Karpas-422 (cell line): ENCODE results near the gene BHMT. TPM values are rescaled to one million over a fixed set of nuclear protein-coding genes. Genes with fewer than 3 reads are reported as not detected.

Experiments
- DNase-seq: peaks from one replicate; pipeline ENCODE4 v3.0.0-alpha.2; 2015
- H2AFZ ChIP-seq: fragments of 200-600 bp; sonication (generic); 2 replicates; pipeline ENCODE4 v1.6.1; 2014; ENCODE audit warnings: antibody characterized with exemption, low read length, mixed read lengths
- H3K27ac ChIP-seq: fragments of 200-600 bp; sonication (generic); 2 replicates; pipeline ENCODE4 v1.5.1; 2014; ENCODE audit warnings: mild to moderate bottlenecking, low read length, moderate library complexity
- H3K27me3 ChIP-seq: fragments of 200-600 bp; sonication (generic); 2 replicates; pipeline ENCODE4 v1.6.1; 2014; ENCODE audit warnings: low read length, mixed read lengths
- H3K36me3 ChIP-seq: fragments of 200-600 bp; sonication (generic); 2 replicates; pipeline ENCODE4 v1.6.1; 2014; ENCODE audit warnings: low read length, mixed read lengths; ENCODE audit not compliant: insufficient read depth
- H3K4me1 ChIP-seq: fragments of 200-600 bp; sonication (generic); 2 replicates; pipeline ENCODE4 v1.6.1; 2014; ENCODE audit warnings: mild to moderate bottlenecking, low read length, mixed read lengths
- H3K4me2 ChIP-seq: fragments of 200-600 bp; sonication (generic); 2 replicates; pipeline ENCODE4 v1.6.1; 2014; ENCODE audit warnings: low read length, low read depth, mild to moderate bottlenecking; ENCODE audit not compliant: poor library complexity, severe bottlenecking
- H3K4me3 ChIP-seq: fragments of 200-600 bp; sonication (generic); 2 replicates; pipeline ENCODE4 v1.5.1; 2014; ENCODE audit warnings: mild to moderate bottlenecking, antibody characterized with exemption, low read length, mixed read lengths
- H3K79me2 ChIP-seq: fragments of 200-600 bp; sonication (generic); 2 replicates; pipeline ENCODE4 v1.6.1; 2014; ENCODE audit warnings: mild to moderate bottlenecking, low read length, mixed read lengths
- H3K9ac ChIP-seq: fragments of 200-600 bp; sonication (generic); 2 replicates; pipeline ENCODE4 v1.6.0; 2014; ENCODE audit warnings: low read length
- H3K9me2 ChIP-seq: fragments of 200-600 bp; sonication (generic), shearing (Covaris generic); replicated peaks from 2 replicates; pipeline ENCODE4 v1.6.0; 2014; ENCODE audit warnings: mild to moderate bottlenecking, low read length, moderate library complexity; ENCODE audit not compliant: insufficient read depth
- H3K9me3 ChIP-seq: fragments of 300-700, 200-600 bp; sonication (generic); 2 replicates; pipeline ENCODE4 v1.6.1; 2014; ENCODE audit warnings: low read length, mixed read lengths
- H4K20me1 ChIP-seq: fragments of 200-600 bp; sonication (generic); 2 replicates; pipeline ENCODE4 v1.6.1; 2014; ENCODE audit warnings: mild to moderate bottlenecking, antibody characterized with exemption, low read length, low read depth; ENCODE audit not compliant: insufficient read depth
- total RNA-seq: library from RNA; depleted of rRNA; stranded (reverse); fragments of >200 nt; shearing (Covaris generic); gene quantifications from 2 replicates; pipeline ENCODE4 v1.2.3, GENCODE V29; 2014; ENCODE audit warnings: low replicate concordance; rRNA removed

The BHMT gene
- total RNA-seq = not detected in 2 replicates

DNA sequence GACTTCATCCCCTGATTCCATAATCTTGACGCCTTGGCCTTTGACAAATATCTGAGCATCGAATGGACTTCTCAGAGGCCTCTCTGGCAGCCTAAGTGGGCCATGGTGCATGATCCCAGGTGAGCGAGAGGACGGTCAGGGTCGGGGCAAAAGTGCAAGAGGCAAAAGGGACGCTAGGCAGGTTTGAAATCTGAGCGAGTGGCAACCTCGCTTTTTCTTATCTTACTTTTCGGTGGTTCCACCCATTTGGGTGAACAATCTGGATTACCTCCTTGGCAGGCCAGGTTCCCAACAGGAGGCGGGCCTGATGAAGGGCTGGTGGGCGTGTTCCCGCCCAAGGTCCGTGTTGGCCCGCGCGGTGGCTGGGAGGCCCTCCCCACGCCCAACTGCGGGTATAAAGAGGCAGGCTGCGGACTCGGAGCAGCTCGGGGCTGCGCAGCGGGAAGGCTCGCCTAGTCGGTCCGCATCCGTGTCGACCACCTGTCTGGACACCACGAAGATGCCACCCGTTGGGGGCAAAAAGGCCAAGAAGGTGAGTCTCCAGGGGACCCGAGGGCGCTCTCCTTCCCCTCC, at the start of gene BHMT:
BHMT (plus strand) TSS at position 423 of the 573 bp plus-strand sequence; CDS start at position 500, 77 bp downstream.
- H3K9ac ChIP-seq = no peak within 1 kb of the TSS
- no peak within 1 kb of the TSS for H3K27ac ChIP-seq
- H3K9me3 ChIP-seq = no peaks in the 10 kb centered on the region
- H3K36me3 ChIP-seq = no peaks in the 10 kb centered on the region
- H4K20me1 ChIP-seq = no peaks in the 10 kb centered on the region
- H3K4me3 ChIP-seq = no peak within 1 kb of the TSS
- no peaks in the 10 kb centered on the region for H3K79me2 ChIP-seq
- H3K4me2 ChIP-seq = no peak within 1 kb of the TSS
- no peak for DNase-seq
- no peak within 1 kb of the TSS for H2AFZ ChIP-seq
- no peaks in the 10 kb centered on the region for H3K4me1 ChIP-seq
- H3K27me3 ChIP-seq = no peaks in the 10 kb centered on the region
- no peaks in the 10 kb centered on the region for H3K9me2 ChIP-seq

- no peak overlapping the region for H2AFZ ChIP-seq
- H3K4me2 ChIP-seq = no peak overlapping the region
- no peaks in the 10 kb centered on the region for H4K20me1 ChIP-seq
- H3K4me3 ChIP-seq = no peak overlapping the region
- no peaks in the 10 kb centered on the region for H3K36me3 ChIP-seq
- no peaks in the 10 kb centered on the region for H3K27me3 ChIP-seq
- no peak overlapping the region for H3K27ac ChIP-seq
- no peaks in the 10 kb centered on the region for H3K79me2 ChIP-seq
- H3K9me2 ChIP-seq = no peaks in the 10 kb centered on the region
- no peaks in the 10 kb centered on the region for H3K9me3 ChIP-seq
- no peak overlapping the region for H3K9ac ChIP-seq
- no peaks in the 10 kb centered on the region for H3K4me1 ChIP-seq
- no peak for DNase-seq
These were observed 49.2 kb upstream of the BHMT start for GRCh38 chr5:79062436-79062835.

GRCh38 chr5:79069488-79070349, 41.9 kb upstream of the BHMT start, which contains the start of the genes BHMT2 and DMGDH:
BHMT2 (plus strand) TSS chr5:79069767; CDS start chr5:79069783, 16 bp downstream.
DMGDH (minus strand) TSS chr5:79069674; CDS start chr5:79069620, 54 bp downstream.
- H3K36me3 ChIP-seq = no peaks in the 10 kb centered on the region
- no peak within 1 kb of the TSS for H3K4me2 ChIP-seq

DNA sequence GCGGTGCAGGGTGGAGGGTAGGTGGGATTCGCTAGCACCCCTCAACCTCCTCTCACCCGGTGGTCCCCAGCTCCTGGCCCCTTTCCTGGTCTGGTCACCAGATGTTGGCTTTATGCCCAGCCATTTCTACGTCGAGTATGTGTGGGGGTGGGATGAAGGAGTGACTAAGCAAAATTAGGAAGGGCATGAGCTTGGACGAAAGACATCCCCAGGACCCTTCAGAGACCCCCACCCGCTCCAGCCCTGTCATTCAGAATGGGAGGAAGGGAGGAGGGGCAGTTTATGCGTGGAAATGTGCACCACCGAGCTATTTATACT, 41.3 kb upstream of the BHMT start:
- Histone ChIP-seq H3K36me3 (no peaks in the 10 kb centered on the region), H4K20me1 (no peaks in the 10 kb centered on the region), H3K79me2 (no peaks in the 10 kb centered on the region), H3K9ac (no peak overlapping the region), H3K4me2 (no peak overlapping the region), H2AFZ (no peak overlapping the region), H3K4me3 (no peak overlapping the region), H3K27me3 (no peaks in the 10 kb centered on the region), H3K4me1 (no peaks in the 10 kb centered on the region), H3K9me2 (no peaks in the 10 kb centered on the region), H3K9me3 (no peaks in the 10 kb centered on the region), H3K27ac (no peak overlapping the region)
- no peak for DNase-seq

More at GRCh38 chr5:79069488-79070349, 41.9 kb upstream of the BHMT start, which contains the start of the genes BHMT2 and DMGDH:
- Histone ChIP-seq H3K27me3 (no peaks in the 10 kb centered on the region), H4K20me1 (no peaks in the 10 kb centered on the region), H3K4me3 (no peak within 1 kb of the TSS), H3K9me3 (no peaks in the 10 kb centered on the region), H3K9me2 (no peaks in the 10 kb centered on the region), H3K27ac (no peak within 1 kb of the TSS), H3K79me2 (no peaks in the 10 kb centered on the region), H3K4me1 (no peaks in the 10 kb centered on the region), H3K9ac (no peak within 1 kb of the TSS), H2AFZ (no peak within 1 kb of the TSS)
- no peak for DNase-seq

- no peak overlapping the region for H2AFZ ChIP-seq
- H3K9me3 ChIP-seq = no peaks in the 10 kb centered on the region
- H4K20me1 ChIP-seq = no peaks in the 10 kb centered on the region
- no peak for DNase-seq
- no peaks in the 10 kb centered on the region for H3K27me3 ChIP-seq
- no peaks in the 10 kb centered on the region for H3K36me3 ChIP-seq
- H3K9me2 ChIP-seq = no peaks in the 10 kb centered on the region
- no peak overlapping the region for H3K9ac ChIP-seq
- no peak overlapping the region for H3K27ac ChIP-seq
- no peaks in the 10 kb centered on the region for H3K79me2 ChIP-seq
- H3K4me1 ChIP-seq = no peaks in the 10 kb centered on the region
- no peak overlapping the region for H3K4me3 ChIP-seq
- no peak overlapping the region for H3K4me2 ChIP-seq
These were observed 37.0 kb upstream of the BHMT start for GRCh38 chr5:79074641-79075040.

- Histone ChIP-seq H3K36me3 (no peaks in the 10 kb centered on the region), H3K79me2 (no peaks in the 10 kb centered on the region), H3K9me3 (no peaks in the 10 kb centered on the region), H3K4me2 (no peak overlapping the region), H4K20me1 (no peaks in the 10 kb centered on the region), H3K4me3 (no peak overlapping the region), H3K9me2 (no peaks in the 10 kb centered on the region), H3K9ac (no peak overlapping the region), H3K27ac (no peak overlapping the region), H3K27me3 (no peaks in the 10 kb centered on the region), H3K4me1 (no peaks in the 10 kb centered on the region), H2AFZ (no peak overlapping the region)
- no peak for DNase-seq
These were observed 35.8 kb upstream of the BHMT start for GRCh38 chr5:79075646-79076426.

GRCh38 chr5:79076819-79077218, 34.8 kb upstream of the BHMT start:
- Histone ChIP-seq H3K9me3 (no peaks in the 10 kb centered on the region), H2AFZ (no peak overlapping the region), H3K36me3 (no peaks in the 10 kb centered on the region), H3K27ac (no peak overlapping the region), H4K20me1 (no peaks in the 10 kb centered on the region), H3K9me2 (no peaks in the 10 kb centered on the region), H3K27me3 (no peaks in the 10 kb centered on the region), H3K4me2 (no peak overlapping the region), H3K79me2 (no peaks in the 10 kb centered on the region), H3K4me3 (no peak overlapping the region), H3K9ac (no peak overlapping the region), H3K4me1 (no peaks in the 10 kb centered on the region)
- DNase-seq = no peak
